HepG2 (cell line): ENCODE results near the gene IL15RA. TPM values are rescaled to one million over a fixed set of nuclear protein-coding genes. Genes with fewer than 3 reads are reported as not detected.

Experiments
- ATAC-seq: fragments of 200-7000 bp; cut with Tn5 transposase; 3 replicates; pipeline ENCODE4 v1.9.1; 2020; ENCODE audit warnings: mild to moderate bottlenecking, moderate library complexity
- BruUV-seq: library from RNA; stranded (reverse); fragments of 400-500 nt; replicated peaks from 2 replicates; lab custom pipeline; 2021; lab: Mats Ljungman, UMichigan
- CTCF ChIA-PET: fragments of 300-600 bp; formaldehyde crosslinking; extraction: SDS; loops from one replicate; lab custom pipeline; 2021; ENCODE audit warnings: low total read pairs, inconsistent platforms, low intra/inter-chr PET ratio; lab: Yijun Ruan, JAX
- POLR2A ChIA-PET: fragments of 350-600 bp; sonication (Branson Sonifier 250); formaldehyde crosslinking; loops from one replicate; lab custom pipeline; 2020; ENCODE audit warnings: antibody characterized with exemption, inconsistent platforms; lab: Yijun Ruan, JAX
- DNase-seq: peaks from one replicate; pipeline ENCODE4 v3.0.0-alpha.2; 2015; ENCODE audit warnings: low spot score
- FAIRE-seq: peaks from 3 replicates; lab custom pipeline; 2011; peaks lifted over from hg19 to GRCh38; lab: Jason Lieb, UNC
- H2AFZ ChIP-seq: one replicate; pipeline ENCODE4 v1.6.1; 2011; ENCODE audit warnings: low read length, inconsistent platforms
- H3K27ac ChIP-seq: fragments of 300-600 bp; 3 replicates; pipeline ENCODE4 v1.8.0; 2011; ENCODE audit warnings: mixed run types, mild to moderate bottlenecking, mixed read lengths, low read length, inconsistent platforms; ENCODE audit not compliant: insufficient read depth; ENCODE audit errors: extremely low read length
- H3K27me3 ChIP-seq, 2 experiments: fragments of 200-600 bp in 1 of 2; 2 replicates in 1 of 2; 3 replicates in 1 of 2; pipeline versions ENCODE4 v1.6.0 to v1.8.0; 2011; ENCODE audit warnings: low read length in 2 of 2, mild to moderate bottlenecking in 2 of 2, moderate library complexity in 2 of 2, inconsistent platforms in 1 of 2; ENCODE audit not compliant: insufficient read depth in 2 of 2, control insufficient read depth in 1 of 2
- H3K36me3 ChIP-seq, 2 experiments: fragments of 200-600 bp in 1 of 2; replicated peaks in 1 of 2; 2 replicates in 1 of 2; 3 replicates in 1 of 2; pipeline versions ENCODE4 v1.5.1 to v1.8.0; 2011; ENCODE audit warnings: low read length in 2 of 2, inconsistent platforms in 1 of 2; ENCODE audit not compliant: insufficient read depth in 2 of 2, control insufficient read depth in 1 of 2
- H3K4me1 ChIP-seq: 2 replicates; pipeline ENCODE4 v1.5.1; 2012; ENCODE audit warnings: low read length, inconsistent platforms; ENCODE audit not compliant: insufficient read depth
- H3K4me2 ChIP-seq: 2 replicates; pipeline ENCODE4 v1.6.0; 2011; ENCODE audit warnings: low read depth, low read length, inconsistent platforms
- H3K4me3 ChIP-seq, 3 experiments: fragments of 200-600 bp in 1 of 3; sonication (generic), shearing (Covaris generic) in 1 of 3; replicated peaks in 1 of 3; 2 replicates each; pipeline ENCODE4 v1.5.1; 2011 to 2016; ENCODE audit warnings: low read length in 3 of 3, inconsistent platforms in 2 of 3, low read depth in 2 of 3, mild to moderate bottlenecking in 2 of 3, control low read depth in 1 of 3, mixed read lengths in 1 of 3; ENCODE audit not compliant: insufficient read depth in 1 of 3
- H3K79me2 ChIP-seq: one replicate; pipeline ENCODE4 v1.6.1; 2011; ENCODE audit warnings: low read length, inconsistent platforms; ENCODE audit not compliant: insufficient read depth
- H3K9ac ChIP-seq: 2 replicates; pipeline ENCODE4 v1.6.0; 2011; ENCODE audit warnings: mild to moderate bottlenecking, low read depth, low read length, inconsistent platforms; ENCODE audit not compliant: insufficient read depth
- H3K9me3 ChIP-seq: 2 replicates; pipeline ENCODE4 v1.5.1; 2012; ENCODE audit warnings: mild to moderate bottlenecking, low read length
- H4K20me1 ChIP-seq: 2 replicates; pipeline ENCODE4 v1.6.0; 2011; ENCODE audit warnings: inconsistent platforms, mild to moderate bottlenecking, low read length, moderate library complexity; ENCODE audit not compliant: insufficient read depth
- CREB1 ChIP-seq, 2 experiments: fragments of 450-650 bp in 1 of 2; IDR thresholded peaks; 2 replicates each; pipeline ENCODE4 v1.6.1; 2016 to 2017; ENCODE audit warnings: control low read depth in 1 of 2, mild to moderate bottlenecking in 1 of 2, missing compliant biosample characterization in 1 of 2, missing genetic modification characterization in 1 of 2
- HNRNPH1 ChIP-seq: fragments of 200-400 bp; formaldehyde crosslinking; optimal IDR thresholded peaks from 2 replicates; pipeline ENCODE3; 2017; ENCODE audit warnings: mild to moderate bottlenecking, low read depth, low read length
- KAT8 ChIP-seq: IDR thresholded peaks from 2 replicates; pipeline ENCODE4 v1.6.1; 2016; ENCODE audit warnings: missing genetic modification reagents, missing compliant biosample characterization
- MAFK ChIP-seq, 2 experiments: IDR thresholded peaks in 1 of 2; conservative IDR thresholded peaks in 1 of 2; 2 replicates each; pipeline ENCODE4 v1.6.1; 2011; ENCODE audit warnings: improper control_type of control experiment in 2 of 2, low read length in 2 of 2
- STAG1 ChIP-seq: sonication (generic); formaldehyde crosslinking; IDR thresholded peaks from 2 replicates; pipeline ENCODE4 v1.4.0; 2020; ENCODE audit warnings: missing genetic modification reagents
- TFDP2 ChIP-seq: sonication (generic); formaldehyde crosslinking; IDR thresholded peaks from 2 replicates; pipeline ENCODE4 v1.4.0; 2020; ENCODE audit warnings: missing genetic modification reagents
- ZBTB4 ChIP-seq: sonication (generic); formaldehyde crosslinking; IDR thresholded peaks from 2 replicates; pipeline ENCODE4 v1.4.0; 2020; ENCODE audit warnings: missing genetic modification reagents, mild to moderate bottlenecking, borderline replicate concordance
- ZFP62 ChIP-seq: sonication (generic); formaldehyde crosslinking; IDR thresholded peaks from 2 replicates; pipeline ENCODE4 v1.4.0; 2020; ENCODE audit warnings: missing genetic modification reagents
- ZNF24 ChIP-seq: fragments of 450-650 bp; IDR thresholded peaks from 2 replicates; pipeline ENCODE4 v1.6.1; 2017; ENCODE audit warnings: antibody characterized with exemption, mild to moderate bottlenecking
- ZNF33B ChIP-seq: sonication (generic); formaldehyde crosslinking; IDR thresholded peaks from 2 replicates; pipeline ENCODE4 v1.5.1; 2020; ENCODE audit warnings: mild to moderate bottlenecking, missing genetic modification reagents
- ZSCAN31 ChIP-seq: sonication (generic); formaldehyde crosslinking; IDR thresholded peaks from 2 replicates; pipeline ENCODE4 v1.5.0; 2020; ENCODE audit warnings: low read depth, mild to moderate bottlenecking, missing genetic modification reagents
- WGBS: methylation state at CpG from one replicate; pipeline ENCODE4 v1.1.6; 2017; ENCODE audit warnings: low lambda C conversion rate; 5-methylcytosine and 5-hydroxymethylcytosine counted together
- in situ Hi-C: cut with HindIII; loops from 2 replicates; pipeline ENCODE4 v1.10.0; 2017; ENCODE audit warnings: low pct_unique_long_range_greater_than_20kb; ENCODE audit not compliant: extremely low pct_ligation_motif_present
- intact Hi-C: fragments of 100-400 bp; cut with micrococcal nuclease; formaldehyde crosslinking; loops from one replicate; pipeline ENCODE4 v1.10.0; 2022; ENCODE audit not compliant: unreplicated experiment
- polyA plus RNA-seq, 8 experiments: library from polyadenylated mRNA; depleted of rRNA in 3 of 8; stranded (reverse) in 7 of 8; unstranded in 1 of 8; fragments of >200 nt; fragmentation: Illumina TruSeq in 4 of 8; extraction: Trizol in 4 of 8; gene quantifications; 2 replicates each; pipeline versions ENCODE4 v1.2.1 to v1.2.3, GENCODE V29; 2011 to 2016; ENCODE audit warnings: low read depth in 4 of 8, missing spikeins in 1 of 8, mixed read lengths in 1 of 8; ENCODE audit not compliant: insufficient read depth in 1 of 8
- total RNA-seq, 5 experiments: library from RNA; depleted of rRNA; stranded (reverse); fragments of >200 nt; fragmentation: Illumina TruSeq; extraction: Trizol; gene quantifications; 2 replicates each; pipeline ENCODE4 v1.2.3, GENCODE V29; 2016; ENCODE audit warnings: low read depth in 1 of 5

The IL15RA gene
- total and polyA plus RNA-seq, 2 of the 13 experiments (the other 11 are each of a cell fraction or from before 2014, with no cell fraction given): 0.53 to 0.77 TPM

GRCh38 chr10:6014241-6014761 is 37.0 kb upstream of the IL15RA start (continued):
- TF ChIP-seq TFDP2 (no peak), KAT8 (CRISPR knock-in tag) (no peak), STAG1 (CRISPR knock-in tag) (peak; percentile 58), CREB1 (IDR thresholded peaks at IDR 0.05) (0 out of 2 replicates have a peak, but pooled peaks have one; percentile 21), CREB1 (CRISPR knock-in tag; IDR thresholded peaks at IDR 0.05) (no peak), HNRNPH1 (no peak), ZSCAN31 (CRISPR knock-in tag) (no peak), ZNF24 (no peak)

- Histone ChIP-seq H3K4me2 (no peak overlapping the region), H3K27ac (no peak overlapping the region), H3K4me1 (no peaks in the 10 kb centered on the region), H2AFZ (no peak overlapping the region), H3K9ac (no peak overlapping the region), H3K4me3 (no peak overlapping the region), H3K27me3 (peaks cover 0 to 53% of the 10 kb centered on the region in 2 experiments; a peak in 4 of 5 replicates), H3K79me2 (no peaks in the 10 kb centered on the region), H3K36me3 (no peaks in the 10 kb centered on the region), H3K9me3 (no peaks in the 10 kb centered on the region), H4K20me1 (no peaks in the 10 kb centered on the region)
- in situ Hi-C loops (no loop called here), intact Hi-C loops (loop anchor here (1.0 to 5.0 kb wide), 4 partner anchors 39 to 389 kb away; no protein-coding TSS in a partner anchor)
- ATAC-seq (peak; percentile 23; the same call in 2 of the 3 replicates), DNase-seq (no peak), FAIRE-seq (no peak)
- no peak for TF ChIP-seq ZNF33B (CRISPR knock-in tag)
- TF ChIP-seq MAFK (conservative IDR thresholded peaks at IDR 0.05 in 1 of 2, IDR thresholded peaks at IDR 0.05 in 1 of 2; ENCODE audit: low read length in 2 of 2): no peak
- TF ChIP-seq ZBTB4: no peak
- no peak for TF ChIP-seq ZFP62 (CRISPR knock-in tag)
- CTCF ChIA-PET: interaction anchor here (0.8 to 1.2 kb wide), 2 partner anchors 37 to 65 kb away, joined by 3 read pairs; no protein-coding TSS in a partner anchor
- 57% methylated on average over 17 of the region's 17 CpGs for WGBS
- POLR2A ChIA-PET: no interaction called here
- no TSS peak for BruUV-seq
Observed at GRCh38 chr10:6013413-6014192, 36.3 kb upstream of the IL15RA start.
